ENCODE measurements around the gene LMO7.

- TF ChIP-seq POLR2AphosphoS5 (IDR thresholded peaks at IDR 0.05; ENCODE audit: low read depth, low read length) (no peak), POLR2A (IDR thresholded peaks at IDR 0.05; ENCODE audit: low read depth, low read length) (no peak)
Measured at GRCh38 chr13:75666646-75667351, 30.7 kb downstream of the LMO7 start.

Data from GM12892 (cell line).